ENCODE results near the gene DIAPH3. TPM values are rescaled to one million over a fixed set of nuclear protein-coding genes. Genes with fewer than 3 reads are reported as not detected.

DIAPH3 gene
- total RNA-seq, 1 experiment from 2014 or later = 11.4 TPM

DNA sequence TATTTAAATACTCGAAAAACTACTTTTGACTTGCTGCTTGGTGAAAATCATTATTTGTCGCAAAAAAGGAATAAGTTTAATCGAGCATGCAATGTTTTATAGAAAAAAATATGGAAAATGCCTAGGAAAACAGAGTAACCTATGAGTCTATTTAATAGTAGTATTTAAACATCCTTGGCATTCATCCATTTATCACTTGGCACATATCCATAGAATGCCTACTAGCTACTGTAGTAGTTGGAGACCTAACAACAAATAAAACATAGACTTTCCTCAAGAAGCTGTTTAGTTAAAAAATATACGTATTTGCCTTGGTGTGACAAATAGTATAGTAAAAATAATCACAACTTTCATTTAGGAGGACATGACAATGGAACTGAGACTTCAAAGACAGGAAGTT, 302.1 kb downstream of the DIAPH3 start:
- Mint-ChIP-seq H3K27me3 (ENCODE audit: unreplicated experiment) (no peaks in the 10 kb centered on the region), H3K4me1 (ENCODE audit: low read depth, unreplicated experiment) (no peaks in the 10 kb centered on the region), H3K36me3 (ENCODE audit: insufficient read depth, unreplicated experiment) (no peaks in the 10 kb centered on the region), H3K27ac (ENCODE audit: unreplicated experiment) (peak overlapping the region; percentile 36), H3K9me3 (ENCODE audit: low read depth, unreplicated experiment) (no peaks in the 10 kb centered on the region), H3K4me3 (ENCODE audit: low read depth, unreplicated experiment) (no peak overlapping the region)
- no TSS peak for BruUV-seq (replicated peaks)
- intact Hi-C loops (cut with micrococcal nuclease; ENCODE audit: unreplicated experiment) = no loop called here
- TF ChIP-seq, protein P1, sequence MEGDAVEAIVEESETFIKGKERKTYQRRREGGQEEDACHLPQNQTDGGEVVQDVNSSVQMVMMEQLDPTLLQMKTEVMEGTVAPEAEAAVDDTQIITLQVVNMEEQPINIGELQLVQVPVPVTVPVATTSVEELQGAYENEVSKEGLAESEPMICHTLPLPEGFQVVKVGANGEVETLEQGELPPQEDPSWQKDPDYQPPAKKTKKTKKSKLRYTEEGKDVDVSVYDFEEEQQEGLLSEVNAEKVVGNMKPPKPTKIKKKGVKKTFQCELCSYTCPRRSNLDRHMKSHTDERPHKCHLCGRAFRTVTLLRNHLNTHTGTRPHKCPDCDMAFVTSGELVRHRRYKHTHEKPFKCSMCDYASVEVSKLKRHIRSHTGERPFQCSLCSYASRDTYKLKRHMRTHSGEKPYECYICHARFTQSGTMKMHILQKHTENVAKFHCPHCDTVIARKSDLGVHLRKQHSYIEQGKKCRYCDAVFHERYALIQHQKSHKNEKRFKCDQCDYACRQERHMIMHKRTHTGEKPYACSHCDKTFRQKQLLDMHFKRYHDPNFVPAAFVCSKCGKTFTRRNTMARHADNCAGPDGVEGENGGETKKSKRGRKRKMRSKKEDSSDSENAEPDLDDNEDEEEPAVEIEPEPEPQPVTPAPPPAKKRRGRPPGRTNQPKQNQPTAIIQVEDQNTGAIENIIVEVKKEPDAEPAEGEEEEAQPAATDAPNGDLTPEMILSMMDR (IDR thresholded peaks at IDR 0.05; ENCODE audit: unreplicated experiment) = no peak
- CTCF ChIA-PET = no interaction called here
- DNase-seq = no peak

DNA sequence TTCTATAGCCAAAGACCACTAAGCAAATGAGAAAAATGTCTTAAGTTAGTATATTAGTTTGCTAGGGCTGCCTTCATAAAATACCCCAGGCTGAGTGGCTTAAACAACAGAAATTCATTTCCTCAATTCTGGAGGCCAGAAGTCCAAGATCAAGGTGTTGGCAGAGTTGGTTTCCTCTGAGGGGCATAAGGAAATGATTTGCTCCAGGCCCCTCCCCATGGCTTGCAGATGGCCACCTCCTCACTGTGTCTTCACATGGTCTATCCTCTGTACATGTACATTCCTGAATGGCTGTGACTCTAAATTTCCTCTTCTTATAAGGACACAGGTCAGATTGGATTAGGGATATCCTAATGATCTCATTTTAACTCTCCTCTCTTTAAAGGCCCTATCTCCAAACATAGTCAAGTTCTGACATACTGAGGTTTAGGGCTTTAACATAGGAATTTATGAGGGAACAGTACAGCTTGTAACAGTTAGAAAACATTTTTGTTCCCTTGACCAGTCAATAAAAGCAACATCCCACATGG, 307.4 kb downstream of the DIAPH3 start:
- Mint-ChIP-seq H3K36me3 (ENCODE audit: insufficient read depth, unreplicated experiment) (no peaks in the 10 kb centered on the region), H3K4me1 (ENCODE audit: low read depth, unreplicated experiment) (no peaks in the 10 kb centered on the region), H3K27me3 (ENCODE audit: unreplicated experiment) (no peaks in the 10 kb centered on the region), H3K27ac (ENCODE audit: unreplicated experiment) (no peak overlapping the region), H3K9me3 (ENCODE audit: low read depth, unreplicated experiment) (no peaks in the 10 kb centered on the region), H3K4me3 (ENCODE audit: low read depth, unreplicated experiment) (no peak overlapping the region)
- BruUV-seq (replicated peaks) = no TSS peak
- CTCF ChIA-PET = no interaction called here
- no peak for DNase-seq
- intact Hi-C loops (cut with micrococcal nuclease; ENCODE audit: unreplicated experiment) = no loop called here
- TF ChIP-seq, protein P1 (IDR thresholded peaks at IDR 0.05; ENCODE audit: unreplicated experiment) = no peak

DNA sequence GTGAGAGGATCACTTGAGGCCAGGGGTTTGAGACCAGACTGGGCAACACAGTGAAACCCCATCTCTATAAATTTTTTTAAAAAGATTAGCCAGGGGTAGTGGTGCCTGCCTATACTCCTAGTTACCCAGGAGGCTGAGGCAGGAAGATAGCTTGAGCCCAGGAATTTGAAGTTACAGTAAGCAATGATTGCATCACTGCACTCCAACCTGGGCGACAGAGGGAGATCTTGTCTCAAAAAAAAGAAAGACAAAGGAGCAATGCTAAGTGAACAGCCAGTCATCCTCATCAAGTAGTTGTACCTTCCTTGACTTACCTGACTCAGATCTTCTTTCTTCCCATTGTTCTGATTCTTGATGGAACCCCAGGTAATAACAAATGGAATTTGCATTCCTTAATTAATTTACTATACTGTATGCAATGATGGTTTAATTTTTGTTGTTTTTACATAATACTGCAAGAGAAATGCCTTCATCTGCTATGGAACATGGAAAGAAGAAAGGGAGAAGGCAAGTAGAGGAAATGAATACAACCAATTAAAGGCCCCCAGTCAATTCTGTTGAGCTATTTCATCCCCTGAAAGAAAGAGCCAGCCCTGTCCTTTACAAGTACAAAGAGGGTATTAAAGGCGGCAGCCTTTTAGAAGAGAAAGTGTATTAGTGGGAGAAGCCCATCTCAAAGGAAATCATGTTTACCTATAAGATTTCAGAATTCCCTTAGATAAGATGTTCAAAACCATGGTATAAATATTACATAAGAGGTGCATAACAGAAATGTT, 316.7 kb downstream of the DIAPH3 start:
- intact Hi-C loops (cut with micrococcal nuclease; ENCODE audit: unreplicated experiment) = no loop called here
- no peaks in the 10 kb centered on the region for H3K36me3 Mint-ChIP-seq (ENCODE audit: insufficient read depth, unreplicated experiment)
- H3K27me3 Mint-ChIP-seq (ENCODE audit: unreplicated experiment) = no peaks in the 10 kb centered on the region
- H3K4me1 Mint-ChIP-seq (ENCODE audit: low read depth, unreplicated experiment) = no peaks in the 10 kb centered on the region
- TF ChIP-seq, protein P1 (IDR thresholded peaks at IDR 0.05; ENCODE audit: unreplicated experiment) = no peak
- BruUV-seq (replicated peaks) = no TSS peak
- no peaks in the 10 kb centered on the region for H3K9me3 Mint-ChIP-seq (ENCODE audit: low read depth, unreplicated experiment)
- no peak overlapping the region for H3K4me3 Mint-ChIP-seq (ENCODE audit: low read depth, unreplicated experiment)
- CTCF ChIA-PET = no interaction called here
- H3K27ac Mint-ChIP-seq (ENCODE audit: unreplicated experiment) = no peak overlapping the region
- no peak for DNase-seq

DNA sequence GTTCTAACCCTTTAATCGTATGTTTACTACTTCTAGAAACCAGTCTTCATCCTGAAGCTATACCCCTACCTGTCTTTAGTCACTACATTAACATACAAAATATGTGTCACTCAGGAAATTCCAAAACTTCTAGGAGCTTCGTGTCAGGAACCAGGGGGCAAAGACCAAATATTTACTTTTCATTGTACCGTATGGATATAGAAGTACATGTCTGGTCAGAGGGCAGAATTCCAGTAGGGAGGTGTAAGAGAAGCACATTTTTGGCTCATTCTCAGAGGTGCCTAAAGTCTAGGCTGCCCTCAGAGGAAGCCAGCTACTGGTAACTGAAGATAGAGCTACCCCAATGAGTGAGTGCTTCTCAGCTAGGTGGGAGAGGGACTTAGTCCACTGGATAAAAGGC, 320.7 kb downstream of the DIAPH3 start:
- CTCF ChIA-PET = no interaction called here

More for the DNA sequence above, 320.7 kb downstream of the DIAPH3 start:
- BruUV-seq (replicated peaks) = no TSS peak
- Mint-ChIP-seq H3K4me3 (ENCODE audit: low read depth, unreplicated experiment) (no peak overlapping the region), H3K27me3 (ENCODE audit: unreplicated experiment) (no peaks in the 10 kb centered on the region), H3K9me3 (ENCODE audit: low read depth, unreplicated experiment) (no peaks in the 10 kb centered on the region), H3K36me3 (ENCODE audit: insufficient read depth, unreplicated experiment) (no peaks in the 10 kb centered on the region), H3K4me1 (ENCODE audit: low read depth, unreplicated experiment) (no peaks in the 10 kb centered on the region), H3K27ac (ENCODE audit: unreplicated experiment) (no peak overlapping the region)
- intact Hi-C loops (cut with micrococcal nuclease; ENCODE audit: unreplicated experiment) = no loop called here
- no peak for DNase-seq
- TF ChIP-seq, protein P1 (IDR thresholded peaks at IDR 0.05; ENCODE audit: unreplicated experiment) = no peak

Data from Calu3 (cell line).